ENCODE data around the gene RHPN2.

DNA sequence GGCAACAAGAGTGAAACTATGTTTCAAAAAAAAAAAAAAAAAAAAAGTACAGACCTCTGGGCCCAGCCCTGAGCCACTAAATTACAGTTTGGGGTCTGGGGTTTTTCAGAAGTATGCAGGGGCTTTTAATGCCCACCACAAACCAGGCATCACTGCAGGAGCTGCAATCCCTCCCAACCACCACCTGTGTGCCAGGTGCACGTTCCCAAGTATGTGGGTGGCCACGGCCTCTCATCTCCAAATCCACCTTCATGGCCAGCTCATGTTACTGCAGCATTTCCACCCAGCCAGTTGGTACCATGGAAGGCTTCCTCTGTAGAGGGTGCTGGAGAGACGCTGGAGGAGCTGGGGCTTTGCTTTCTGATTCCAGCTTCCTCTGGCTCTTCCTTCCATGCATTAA is 119.4 kb downstream of the RHPN2 start:
- TF ChIP-seq, protein P1, sequence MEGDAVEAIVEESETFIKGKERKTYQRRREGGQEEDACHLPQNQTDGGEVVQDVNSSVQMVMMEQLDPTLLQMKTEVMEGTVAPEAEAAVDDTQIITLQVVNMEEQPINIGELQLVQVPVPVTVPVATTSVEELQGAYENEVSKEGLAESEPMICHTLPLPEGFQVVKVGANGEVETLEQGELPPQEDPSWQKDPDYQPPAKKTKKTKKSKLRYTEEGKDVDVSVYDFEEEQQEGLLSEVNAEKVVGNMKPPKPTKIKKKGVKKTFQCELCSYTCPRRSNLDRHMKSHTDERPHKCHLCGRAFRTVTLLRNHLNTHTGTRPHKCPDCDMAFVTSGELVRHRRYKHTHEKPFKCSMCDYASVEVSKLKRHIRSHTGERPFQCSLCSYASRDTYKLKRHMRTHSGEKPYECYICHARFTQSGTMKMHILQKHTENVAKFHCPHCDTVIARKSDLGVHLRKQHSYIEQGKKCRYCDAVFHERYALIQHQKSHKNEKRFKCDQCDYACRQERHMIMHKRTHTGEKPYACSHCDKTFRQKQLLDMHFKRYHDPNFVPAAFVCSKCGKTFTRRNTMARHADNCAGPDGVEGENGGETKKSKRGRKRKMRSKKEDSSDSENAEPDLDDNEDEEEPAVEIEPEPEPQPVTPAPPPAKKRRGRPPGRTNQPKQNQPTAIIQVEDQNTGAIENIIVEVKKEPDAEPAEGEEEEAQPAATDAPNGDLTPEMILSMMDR (IDR thresholded peaks at IDR 0.05), result no peak
- TF ChIP-seq EP300 (IDR thresholded peaks at IDR 0.05) (no peak), MAZ (IDR thresholded peaks at IDR 0.05; ENCODE audit: borderline replicate concordance, low read depth, low read length) (no peak), MYC (IDR thresholded peaks at IDR 0.05; ENCODE audit: borderline replicate concordance, low read length) (no peak), SMC3 (IDR thresholded peaks at IDR 0.05) (no peak), POLR2A (IDR thresholded peaks at IDR 0.05; ENCODE audit: low read length) (no peak)
